Hepatocyte (in vitro differentiated cells): ENCODE data around the gene SLC26A8. TPM values are rescaled to one million over a fixed set of nuclear protein-coding genes. Genes with fewer than 3 reads are reported as not detected.

Experiments
- DNase-seq: peaks from one replicate; pipeline ENCODE4 v3.0.0-alpha.2; 2016; ENCODE audit warnings: low spot score
- H2AFZ ChIP-seq: fragments of 200-600 bp; sonication (generic); 2 replicates; pipeline ENCODE4 v1.6.0; 2016; ENCODE audit warnings: antibody characterized with exemption, mild to moderate bottlenecking
- H3K27ac ChIP-seq: fragments of 200-600 bp; sonication (generic); 2 replicates; pipeline ENCODE4 v1.5.1; 2016; ENCODE audit warnings: mild to moderate bottlenecking
- H3K27me3 ChIP-seq: fragments of 200-600 bp; sonication (generic); 2 replicates; pipeline ENCODE4 v1.6.1; 2016
- H3K36me3 ChIP-seq: fragments of 200-600 bp; sonication (generic); replicated peaks from 2 replicates; pipeline ENCODE4 v1.5.1; 2016; ENCODE audit warnings: low read depth; ENCODE audit not compliant: insufficient read depth
- H3K4me1 ChIP-seq: fragments of 200-600 bp; sonication (generic); 2 replicates; pipeline ENCODE4 v1.5.1; 2016; ENCODE audit warnings: mild to moderate bottlenecking, moderate library complexity; ENCODE audit not compliant: insufficient read depth
- H3K4me2 ChIP-seq: fragments of 200-600 bp; sonication (generic); 2 replicates; pipeline ENCODE4 v1.6.0; 2016
- H3K4me3 ChIP-seq: fragments of 200-600 bp; sonication (generic); 2 replicates; pipeline ENCODE4 v1.5.1; 2016; ENCODE audit warnings: mild to moderate bottlenecking
- H3K79me2 ChIP-seq: fragments of 200-600 bp; sonication (generic); 2 replicates; pipeline ENCODE4 v1.6.0; 2017; ENCODE audit warnings: mild to moderate bottlenecking
- H3K9me2 ChIP-seq: fragments of 200-600 bp; sonication (generic); replicated peaks from 2 replicates; pipeline ENCODE4 v1.6.0; 2017; ENCODE audit warnings: mild to moderate bottlenecking; ENCODE audit not compliant: insufficient read depth
- H3K9me3 ChIP-seq: fragments of 200-600 bp; sonication (generic); 2 replicates; pipeline ENCODE4 v1.5.1; 2016; ENCODE audit warnings: low read depth, mild to moderate bottlenecking
- H4K20me1 ChIP-seq: fragments of 200-600 bp; sonication (generic); 2 replicates; pipeline ENCODE4 v1.6.0; 2016; ENCODE audit warnings: mild to moderate bottlenecking; ENCODE audit not compliant: insufficient read depth, poor library complexity, severe bottlenecking
- CTCF ChIP-seq: fragments of 200-600 bp; sonication (generic); IDR thresholded peaks from 2 replicates; pipeline ENCODE4 v1.5.1; 2016; ENCODE audit warnings: antibody characterized with exemption, mild to moderate bottlenecking; ENCODE audit not compliant: poor library complexity
- EZH2 ChIP-seq: fragments of 200-600 bp; sonication (generic); IDR thresholded peaks from 2 replicates; pipeline ENCODE4 v1.6.1; 2016; ENCODE audit warnings: antibody characterized with exemption, mild to moderate bottlenecking, borderline replicate concordance
- EZH2phosphoT487 ChIP-seq: fragments of 200-600 bp; sonication (generic); IDR thresholded peaks from one replicate; pipeline ENCODE4 v1.6.1; 2018; ENCODE audit warnings: antibody characterized with exemption, mild to moderate bottlenecking, low read depth, moderate library complexity; ENCODE audit not compliant: unreplicated experiment, severe bottlenecking
- WGBS: methylation state at CpG from one replicate; pipeline ENCODE4 v1.1.6; 2016; ENCODE audit warnings: low lambda C conversion rate; ENCODE audit errors: missing lambda C conversion rate; 5-methylcytosine and 5-hydroxymethylcytosine counted together
- polyA plus RNA-seq: library from polyadenylated mRNA; unstranded; fragments of >200 nt; fragmentation: Nextera tagmentation; extraction: Ambion mirVana; gene quantifications from 2 replicates; pipeline ENCODE4 v1.2.1, GENCODE V29; 2016
- total RNA-seq: library from RNA; depleted of rRNA; stranded (reverse); fragments of >200 nt; gene quantifications from 2 replicates; pipeline ENCODE4 v1.2.3, GENCODE V29; 2014

SLC26A8 gene, protein sequence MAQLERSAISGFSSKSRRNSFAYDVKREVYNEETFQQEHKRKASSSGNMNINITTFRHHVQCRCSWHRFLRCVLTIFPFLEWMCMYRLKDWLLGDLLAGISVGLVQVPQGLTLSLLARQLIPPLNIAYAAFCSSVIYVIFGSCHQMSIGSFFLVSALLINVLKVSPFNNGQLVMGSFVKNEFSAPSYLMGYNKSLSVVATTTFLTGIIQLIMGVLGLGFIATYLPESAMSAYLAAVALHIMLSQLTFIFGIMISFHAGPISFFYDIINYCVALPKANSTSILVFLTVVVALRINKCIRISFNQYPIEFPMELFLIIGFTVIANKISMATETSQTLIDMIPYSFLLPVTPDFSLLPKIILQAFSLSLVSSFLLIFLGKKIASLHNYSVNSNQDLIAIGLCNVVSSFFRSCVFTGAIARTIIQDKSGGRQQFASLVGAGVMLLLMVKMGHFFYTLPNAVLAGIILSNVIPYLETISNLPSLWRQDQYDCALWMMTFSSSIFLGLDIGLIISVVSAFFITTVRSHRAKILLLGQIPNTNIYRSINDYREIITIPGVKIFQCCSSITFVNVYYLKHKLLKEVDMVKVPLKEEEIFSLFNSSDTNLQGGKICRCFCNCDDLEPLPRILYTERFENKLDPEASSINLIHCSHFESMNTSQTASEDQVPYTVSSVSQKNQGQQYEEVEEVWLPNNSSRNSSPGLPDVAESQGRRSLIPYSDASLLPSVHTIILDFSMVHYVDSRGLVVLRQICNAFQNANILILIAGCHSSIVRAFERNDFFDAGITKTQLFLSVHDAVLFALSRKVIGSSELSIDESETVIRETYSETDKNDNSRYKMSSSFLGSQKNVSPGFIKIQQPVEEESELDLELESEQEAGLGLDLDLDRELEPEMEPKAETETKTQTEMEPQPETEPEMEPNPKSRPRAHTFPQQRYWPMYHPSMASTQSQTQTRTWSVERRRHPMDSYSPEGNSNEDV
- total RNA-seq = 0.48 TPM in 1 of 2 replicates, not detected in the other
- 0.18 TPM in 1 of 2 replicates, not detected in the other for polyA plus RNA-seq

DNA sequence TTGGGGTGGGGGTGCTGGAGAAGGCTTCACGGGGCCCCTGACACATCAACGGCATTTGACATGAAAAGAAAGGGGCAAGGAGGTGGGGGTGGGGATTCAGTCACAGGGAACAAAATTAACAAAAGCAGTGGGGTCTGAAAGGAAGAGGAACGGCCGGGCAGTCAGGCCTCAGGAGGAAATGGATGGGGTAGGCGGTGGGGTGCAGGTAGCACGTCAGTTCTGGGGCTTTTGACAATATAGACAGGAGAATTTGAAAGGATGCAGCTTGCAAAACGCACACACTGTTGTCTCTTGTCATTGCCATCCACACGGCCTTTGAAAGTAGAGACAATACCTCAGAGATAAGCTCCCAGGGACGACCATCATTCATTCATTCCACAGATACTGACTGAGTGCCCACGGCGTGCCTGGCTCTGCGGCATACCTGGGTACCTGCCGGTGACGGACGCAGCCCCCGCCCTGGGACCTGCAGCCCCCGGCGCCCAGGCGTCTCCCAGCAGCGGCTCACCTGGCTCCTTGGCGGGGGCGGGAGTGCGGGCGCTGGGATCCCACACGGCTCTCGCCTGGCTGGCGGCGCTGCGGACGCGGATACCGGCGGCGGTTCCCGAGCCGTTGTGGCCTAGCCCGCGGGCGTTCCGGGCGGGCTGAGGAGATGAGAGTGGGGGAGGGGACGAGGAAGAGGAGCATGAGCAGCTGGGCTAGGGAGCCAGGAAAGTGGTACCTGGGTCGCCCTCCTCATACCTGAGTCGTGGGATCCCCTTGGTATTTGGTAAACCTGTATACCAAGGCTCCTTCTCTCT lies at the start of gene SLC26A8:
SLC26A8 (minus strand) TSS at position 646 of the 800 bp plus-strand sequence. CDS start 4,934 bp downstream, outside the sequence.
- Histone ChIP-seq H3K36me3 (no peaks in the 10 kb centered on the region), H3K27me3 (no peaks in the 10 kb centered on the region), H3K4me3 (no peak within 1 kb of the TSS), H3K9me3 (no peaks in the 10 kb centered on the region), H2AFZ (peak within 1 kb of the TSS; percentile 62), H3K4me2 (peak within 1 kb of the TSS; percentile 85), H4K20me1 (no peaks in the 10 kb centered on the region), H3K4me1 (no peaks in the 10 kb centered on the region), H3K79me2 (peaks cover 12% of the 10 kb centered on the region), H3K27ac (no peak within 1 kb of the TSS), H3K9me2 (no peaks in the 10 kb centered on the region)
- peak; percentile 41 for DNase-seq
- 21% methylated on average over 34 of the region's 44 CpGs for WGBS
- TF ChIP-seq EZH2 (no peak), EZH2phosphoT487 (no peak), CTCF (no peak)

- peaks cover 20% of the 10 kb centered on the region for H3K4me1 ChIP-seq
- H3K36me3 ChIP-seq = no peaks in the 10 kb centered on the region
- no peak overlapping the region for H2AFZ ChIP-seq
- H3K4me2 ChIP-seq = no peak overlapping the region
- TF ChIP-seq CTCF (no peak), EZH2phosphoT487 (no peak), EZH2 (no peak)
- no peaks in the 10 kb centered on the region for H3K27me3 ChIP-seq
- peaks cover 13% of the 10 kb centered on the region for H4K20me1 ChIP-seq
- no peaks in the 10 kb centered on the region for H3K9me2 ChIP-seq
- no peak overlapping the region for H3K4me3 ChIP-seq
- DNase-seq = no peak
- no peaks in the 10 kb centered on the region for H3K9me3 ChIP-seq
- no peak overlapping the region for H3K27ac ChIP-seq
- peaks cover 69% of the 10 kb centered on the region for H3K79me2 ChIP-seq
Observed at GRCh38 chr6:36073587-36073986, 49.1 kb upstream of the SLC26A8 start.

GRCh38 chr6:36072681-36073080 lies 48.2 kb upstream of the SLC26A8 start:
- Histone ChIP-seq H3K9me2 (no peaks in the 10 kb centered on the region), H3K27ac (no peak overlapping the region), H3K4me2 (no peak overlapping the region), H4K20me1 (peaks cover 22% of the 10 kb centered on the region), H2AFZ (no peak overlapping the region), H3K79me2 (peaks cover 78% of the 10 kb centered on the region), H3K4me1 (peaks cover 29% of the 10 kb centered on the region), H3K4me3 (no peak overlapping the region), H3K9me3 (no peaks in the 10 kb centered on the region), H3K36me3 (no peaks in the 10 kb centered on the region), H3K27me3 (no peaks in the 10 kb centered on the region)
- TF ChIP-seq EZH2phosphoT487 (no peak), EZH2 (no peak), CTCF (no peak)
- 94% methylated on average over 4 of the region's 4 CpGs for WGBS
- no peak for DNase-seq
